GM12864 (cell line): Measurements from ENCODE around the gene OBSCN.

Source experiments
- DNase-seq: peaks from one replicate; pipeline ENCODE4 v3.0.0-alpha.2; 2011; ENCODE audit warnings: low read depth
- H3K4me3 ChIP-seq: 2 replicates; pipeline ENCODE4 v1.5.1; 2011; ENCODE audit warnings: mild to moderate bottlenecking, low read depth, low read length, control low read depth
- CTCF ChIP-seq: IDR thresholded peaks from 2 replicates; pipeline ENCODE4 v1.5.1; 2011; ENCODE audit warnings: low read depth, mild to moderate bottlenecking, moderate library complexity, low read length, control low read depth, inconsistent platforms; ENCODE audit errors: missing control alignments

The OBSCN gene

GRCh38 chr1:228411548-228412430, 203.9 kb downstream of the OBSCN start:
- TF ChIP-seq CTCF, result no peak
- H3K4me3 ChIP-seq, result no peak overlapping the region

GRCh38 chr1:228413241-228414010, 205.6 kb downstream of the OBSCN start:
- H3K4me3 ChIP-seq, result no peak overlapping the region
- DNase-seq, result no peak
- TF ChIP-seq CTCF, result no peak

More at GRCh38 chr1:228411548-228412430, 203.9 kb downstream of the OBSCN start:
- DNase-seq, result no peak

- DNase-seq, result no peak
- no peak overlapping the region for H3K4me3 ChIP-seq
- TF ChIP-seq CTCF, result no peak
These were observed 206.8 kb downstream of the OBSCN start for GRCh38 chr1:228414511-228415211.

- TF ChIP-seq CTCF, result no peak
These were observed 207.4 kb downstream of the OBSCN start for GRCh38 chr1:228415221-228415620.

GRCh38 chr1:228415853-228416216, 208.0 kb downstream of the OBSCN start:
- no peak for DNase-seq
- TF ChIP-seq CTCF, result no peak
- H3K4me3 ChIP-seq, result no peak overlapping the region

More at GRCh38 chr1:228415221-228415620, 207.4 kb downstream of the OBSCN start:
- DNase-seq, result no peak
- H3K4me3 ChIP-seq, result no peak overlapping the region

- no peak within 1 kb of the TSS for H3K4me3 ChIP-seq
- DNase-seq, result no peak
- TF ChIP-seq CTCF, result peak; percentile 19
These were observed 208.5 kb downstream of the OBSCN start, which contains the start of gene TRIM17 for GRCh38 chr1:228416217-228416933. Gene TRIM17 (minus strand): TSS chr1:228416861. CDS start chr1:228415072, 1,789 bp downstream.
